Psoas muscle (tissue), 8 donors: ENCODE results near the gene GRIN2C. TPM values are rescaled to one million over a fixed set of nuclear protein-coding genes. Genes with fewer than 3 reads are reported as not detected.
A peak's percentile ranks its signal among the peaks of the same experiment; 100 is the strongest.
"Not testable (repeated sequence)": the region's sequence is repeated elsewhere in the genome, so short reads cannot be mapped to it uniquely, and the experiment has no call there.

Experiments
- ATAC-seq, 4 donors: fragments of 200-7000 bp; cut with Tn5 transposase; one replicate each; pipeline ENCODE4 v1.9.1; 2020; ENCODE audit warnings: moderate library complexity in 3 of 4, mild to moderate bottlenecking in 2 of 4
- DNase-seq, 2 donors: peaks; one replicate each; pipeline ENCODE4 v3.0.0-alpha.2; 2020
- H3K27ac ChIP-seq: fragments of 200-600 bp; one replicate; pipeline ENCODE4 v1.8.0; 2022
- H3K27me3 ChIP-seq, 3 donors: fragments of 200-600 bp in 1 of 3; one replicate each; pipeline versions ENCODE4 v1.6.1 to v1.8.0; 2013 to 2022; ENCODE audit warnings: low read length in 2 of 3, mild to moderate bottlenecking in 2 of 3, moderate library complexity in 1 of 3; ENCODE audit not compliant: insufficient read depth in 3 of 3
- H3K36me3 ChIP-seq, 2 donors: fragments of 200-600 bp in 1 of 2; one replicate each; pipeline versions ENCODE4 v1.6.1 to v1.8.0; 2013 to 2022; ENCODE audit warnings: low read depth in 1 of 2, mild to moderate bottlenecking in 1 of 2, moderate library complexity in 1 of 2; ENCODE audit not compliant: insufficient read depth in 1 of 2
- H3K4me1 ChIP-seq: fragments of 200-600 bp; one replicate; pipeline ENCODE4 v1.8.0; 2022
- H3K4me3 ChIP-seq: fragments of 200-600 bp; one replicate; pipeline ENCODE4 v1.8.0; 2022; ENCODE audit warnings: mild to moderate bottlenecking
- H3K9me3 ChIP-seq: fragments of 200-600 bp; one replicate; pipeline ENCODE4 v1.8.0; 2022
- WGBS, 3 donors: extraction: QIAGEN DNeasy Blood & Tissue Kit; methylation state at CpG; one replicate each; pipeline versions ENCODE4 v1.1.6 to v1.1.7; 2013; 5-methylcytosine and 5-hydroxymethylcytosine counted together
- intact Hi-C, 2 donors: fragments of 100-400 bp; cut with DNase I; formaldehyde crosslinking; loops; one replicate each; pipeline versions ENCODE4 v1.11.0 to v1.14.2; 2022
- long read RNA-seq, 2 donors: library from polyadenylated mRNA; unstranded; transcript quantifications; one replicate each; pipeline ENCODE4 v2.0.0, GENCODE V29; 2021
- polyA plus RNA-seq, 3 donors: library from polyadenylated mRNA; stranded (reverse); fragments of 200-250 nt; gene quantifications; one replicate each; pipeline ENCODE4 v1.2.3, GENCODE V29; 2013
- total RNA-seq, 4 donors: library from RNA; stranded (reverse); fragmentation: NEBNext Ultra II Directional in 2 of 4; extraction: Animal tissue kit (Norgen Biotek cat#: 25700) in 2 of 4; gene quantifications; one replicate each; pipeline versions ENCODE4 v1.2.1 to v1.2.4, GENCODE V29; 2021 to 2023
- TF ChIP-seq, protein P1 (sequence below): fragments of 200-600 bp; IDR thresholded peaks from one replicate; pipeline ENCODE4 v1.8.0; 2022; ENCODE audit warnings: antibody characterized with exemption
- donor health status: healthy with polysubstance abuse.
- donor health status: DM: no; HTN: no; CAD: no; lungs with moderate emphysema.
- donor health status: Bipolar disorder and iron deficiency.
- donor health status: healthy.
- donor health status: DM: yes; HTN: yes; CAD: no.
- donor health status: DM: no; HTN: no; CAD: no.
- donor health status: DM: no; HTN: no; CAD: no.
- donor health status: DM: yes; HTN: yes; CAD: no.

GRIN2C gene
- total RNA-seq (under 1 TPM; 0.20 to 0.74 (median 0.37) TPM), polyA plus RNA-seq (under 1 TPM; 0.06 to 0.40 (median 0.10) TPM)
- long read RNA-seq, donor 1, partial matches to known transcripts = 0 of 1 reads
- long read RNA-seq, donor 1, other reads (novel, unspliced or antisense) = 1 of 1 reads
- long read RNA-seq, donor 2, partial matches to known transcripts = 0 of 1 reads
- long read RNA-seq, donor 2, other reads (novel, unspliced or antisense) = 1 of 1 reads

DNA sequence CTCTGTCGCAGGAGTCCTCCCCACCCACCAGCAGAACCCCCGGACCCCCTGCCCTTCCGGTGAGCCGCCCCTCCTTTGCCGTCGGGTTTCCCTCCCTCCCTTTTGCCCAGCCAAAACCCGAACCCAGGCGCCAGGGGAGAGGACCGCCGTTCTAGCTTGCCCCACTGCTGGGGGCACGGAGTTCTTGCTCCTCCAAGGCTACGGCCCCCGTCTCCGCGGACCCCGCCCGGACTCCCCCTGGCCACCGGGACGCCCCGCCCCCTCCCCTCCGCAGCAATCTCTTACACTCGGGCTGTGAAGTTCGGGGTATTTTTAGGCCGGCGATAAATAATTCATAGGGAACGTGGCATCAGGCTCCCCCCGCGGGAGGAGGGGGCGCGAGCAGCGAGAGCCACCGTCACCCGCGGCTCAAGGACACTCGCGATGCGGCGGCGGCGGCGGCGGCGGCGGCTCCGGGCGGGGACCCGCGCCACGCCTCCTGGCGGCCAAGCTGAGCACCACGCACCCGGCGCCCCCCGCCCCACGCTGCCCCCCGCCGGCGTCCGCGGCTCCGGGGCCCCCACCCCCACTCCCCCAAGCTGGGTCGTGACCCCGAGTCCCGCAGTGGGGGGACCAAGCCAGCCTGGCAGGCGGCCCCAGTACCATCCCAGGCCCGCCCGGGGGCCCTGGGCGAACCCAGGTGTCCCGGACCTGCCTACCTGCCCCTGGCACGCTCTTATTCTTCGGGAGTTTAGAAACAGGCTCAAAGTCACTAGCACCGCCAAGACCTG lies at the start of gene GRIN2C:
Gene GRIN2C, minus strand, starts transcription at position 427 of the 770 bp plus-strand sequence. CDS start 4,793 bp downstream, outside the sequence.
- peaks cover 3 to 61% (median 25%) of the 10 kb centered on the region in 3 donors for H3K27me3 ChIP-seq
- H3K4me3 ChIP-seq = peak within 1 kb of the TSS; percentile 56
- DNase-seq (no peak), ATAC-seq (no peak)
- no peak within 1 kb of the TSS for H3K27ac ChIP-seq
- intact Hi-C loops = no loop called here
- WGBS, 3 donors = 3 to 5% (median 3%) methylated on average over 28 to 71 of the region's 72 CpGs
- H3K4me1 ChIP-seq = peaks cover 18% of the 10 kb centered on the region
- no peaks in the 10 kb centered on the region for H3K9me3 ChIP-seq
- TF ChIP-seq, protein P1, sequence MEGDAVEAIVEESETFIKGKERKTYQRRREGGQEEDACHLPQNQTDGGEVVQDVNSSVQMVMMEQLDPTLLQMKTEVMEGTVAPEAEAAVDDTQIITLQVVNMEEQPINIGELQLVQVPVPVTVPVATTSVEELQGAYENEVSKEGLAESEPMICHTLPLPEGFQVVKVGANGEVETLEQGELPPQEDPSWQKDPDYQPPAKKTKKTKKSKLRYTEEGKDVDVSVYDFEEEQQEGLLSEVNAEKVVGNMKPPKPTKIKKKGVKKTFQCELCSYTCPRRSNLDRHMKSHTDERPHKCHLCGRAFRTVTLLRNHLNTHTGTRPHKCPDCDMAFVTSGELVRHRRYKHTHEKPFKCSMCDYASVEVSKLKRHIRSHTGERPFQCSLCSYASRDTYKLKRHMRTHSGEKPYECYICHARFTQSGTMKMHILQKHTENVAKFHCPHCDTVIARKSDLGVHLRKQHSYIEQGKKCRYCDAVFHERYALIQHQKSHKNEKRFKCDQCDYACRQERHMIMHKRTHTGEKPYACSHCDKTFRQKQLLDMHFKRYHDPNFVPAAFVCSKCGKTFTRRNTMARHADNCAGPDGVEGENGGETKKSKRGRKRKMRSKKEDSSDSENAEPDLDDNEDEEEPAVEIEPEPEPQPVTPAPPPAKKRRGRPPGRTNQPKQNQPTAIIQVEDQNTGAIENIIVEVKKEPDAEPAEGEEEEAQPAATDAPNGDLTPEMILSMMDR = peak; percentile 46
- H3K36me3 ChIP-seq = no peaks in the 10 kb centered on the region

DNA sequence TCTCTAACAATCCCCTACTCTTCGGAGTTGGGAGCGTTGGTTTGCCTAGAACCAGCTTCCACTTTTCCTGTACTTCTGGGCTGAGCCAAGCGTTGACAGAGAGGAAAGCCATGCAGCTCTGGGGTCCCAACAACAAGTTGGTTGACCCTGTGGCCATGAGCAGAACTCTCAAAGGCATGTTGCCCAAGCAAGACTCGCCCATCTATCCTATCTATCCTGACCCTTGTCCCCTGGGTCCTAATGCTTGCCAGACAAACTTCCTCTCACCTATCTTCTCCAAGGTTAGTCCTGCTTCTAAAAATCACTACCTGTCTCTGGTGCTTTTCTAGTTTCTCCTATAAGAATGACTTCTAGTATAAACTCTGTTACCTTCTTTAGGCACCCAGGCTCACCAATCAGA lies 49.4 kb upstream of the GRIN2C start:
- ATAC-seq, DNase-seq, H3K27ac ChIP-seq, H3K9me3 ChIP-seq, H3K4me3 ChIP-seq, H3K36me3 ChIP-seq, H3K4me1 ChIP-seq: not testable (repeated sequence)
- H3K27me3 ChIP-seq = peaks cover 0 to 23% (median 0%) of the 10 kb centered on the region in 3 donors
- 62 to 68% (median 67%) methylated on average over 4 of the region's 4 CpGs for WGBS, 3 donors
- intact Hi-C loops = loop anchor here in 1 of 2 donors (10.0 kb wide), 1 partner anchor 56 kb away; no protein-coding TSS in a partner anchor

DNA sequence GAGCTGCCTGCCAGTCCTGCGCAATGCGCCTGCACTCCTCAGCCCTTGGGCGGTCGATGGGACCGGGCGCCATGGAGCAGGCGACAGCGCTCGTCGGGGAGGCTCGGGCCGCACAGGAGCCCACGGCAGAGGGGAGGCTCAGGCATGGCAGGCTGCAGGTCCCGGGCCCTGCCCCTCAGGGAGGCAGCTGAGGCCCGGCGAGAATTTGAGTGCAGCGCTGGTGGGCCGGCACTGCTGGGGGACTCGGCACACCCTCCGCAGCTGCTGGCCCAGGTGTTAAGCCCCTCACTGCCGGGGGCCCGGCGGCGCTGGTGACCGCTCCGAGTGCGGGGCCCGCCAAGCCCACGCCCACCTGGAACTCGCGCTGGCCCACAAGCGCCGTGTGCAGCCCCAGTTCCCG lies 47.3 kb upstream of the GRIN2C start:
- no peaks in the 10 kb centered on the region for H3K9me3 ChIP-seq
- TF ChIP-seq, protein P1 = no peak
- peaks cover 0 to 33% (median 7%) of the 10 kb centered on the region in 3 donors for H3K27me3 ChIP-seq
- DNase-seq (no peak), ATAC-seq (no peak)
- H3K4me3 ChIP-seq = no peak overlapping the region
- H3K27ac ChIP-seq = no peak overlapping the region
- intact Hi-C loops = loop anchor here in 1 of 2 donors (10.0 kb wide), 1 partner anchor 58 kb away; no protein-coding TSS in a partner anchor
- 91 to 96% (median 93%) methylated on average over 19 to 34 of the region's 34 CpGs for WGBS, 3 donors
- H3K36me3 ChIP-seq = no peaks in the 10 kb centered on the region
- H3K4me1 ChIP-seq = no peaks in the 10 kb centered on the region

DNA sequence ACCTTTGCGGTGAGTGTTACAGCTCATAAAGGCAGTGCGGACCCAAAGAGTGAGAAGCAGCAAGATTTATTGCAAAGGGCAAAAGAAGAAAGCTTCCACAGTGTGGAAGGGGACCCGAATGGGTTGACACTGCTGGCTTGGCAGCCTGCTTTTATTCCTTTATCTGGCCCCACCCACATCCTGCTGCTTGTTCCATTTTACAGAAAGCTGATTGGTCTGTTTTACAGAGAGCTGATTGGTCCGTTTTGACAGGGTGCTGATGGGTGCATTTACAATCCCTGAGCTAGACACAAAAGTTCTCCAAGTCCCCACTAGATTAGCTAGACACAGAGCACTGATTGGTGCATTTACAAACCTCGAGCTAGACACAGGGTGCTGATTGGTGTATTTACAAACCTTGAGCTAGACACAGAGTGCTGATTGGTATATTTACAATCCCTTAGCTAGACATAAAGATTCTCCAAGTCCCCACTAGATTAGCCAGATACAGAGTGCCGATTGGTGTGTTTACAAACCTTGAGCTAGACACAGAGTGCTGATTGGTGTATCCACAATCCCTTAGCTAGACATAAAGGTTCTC lies 46.6 kb upstream of the GRIN2C start:
- peaks cover 0 to 35% (median 7%) of the 10 kb centered on the region in 3 donors for H3K27me3 ChIP-seq
- intact Hi-C loops = loop anchor here in 1 of 2 donors (10.0 kb wide), 1 partner anchor 58 kb away; no protein-coding TSS in a partner anchor
- not testable (repeated sequence) for ATAC-seq, H3K4me3 ChIP-seq, DNase-seq, H3K9me3 ChIP-seq, H3K27ac ChIP-seq, H3K36me3 ChIP-seq, H3K4me1 ChIP-seq
- 51 to 57% (median 57%) methylated on average over 6 of the region's 6 CpGs for WGBS, 3 donors

DNA sequence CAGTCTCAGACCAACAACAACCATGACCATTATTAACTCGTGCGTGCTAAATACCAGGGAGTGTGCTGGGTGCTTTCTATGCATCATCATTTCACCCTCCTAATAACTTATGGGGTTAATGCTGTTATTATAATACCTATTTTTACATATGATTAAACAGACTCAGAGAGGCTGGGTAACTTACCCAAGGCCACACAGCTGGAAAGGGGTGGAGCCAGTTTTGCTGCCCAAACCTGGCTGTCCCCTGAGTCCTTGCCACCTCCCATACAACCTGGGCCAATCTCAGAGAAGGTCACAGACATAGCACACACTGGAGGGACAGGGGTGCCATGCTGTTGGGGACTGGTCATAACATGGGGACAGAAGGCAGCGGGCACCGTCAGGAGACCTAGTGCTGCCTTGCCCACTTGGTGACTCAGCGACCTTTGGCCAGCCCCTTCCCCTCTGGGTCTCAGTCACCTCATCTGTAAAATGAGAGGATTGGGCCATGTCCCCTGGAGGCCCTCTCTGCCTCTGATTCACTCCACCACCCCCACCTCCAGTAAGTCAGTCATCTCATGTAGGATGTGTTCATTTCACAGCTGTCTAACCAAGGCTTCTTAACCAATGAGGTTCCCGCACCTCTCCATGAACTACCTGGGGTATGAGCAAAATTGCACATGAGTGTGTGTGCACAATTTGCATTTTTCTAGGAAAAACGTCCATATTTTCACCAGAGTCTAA lies 45.2 kb upstream of the GRIN2C start:
- Histone ChIP-seq H3K9me3 (no peaks in the 10 kb centered on the region), H3K4me1 (no peaks in the 10 kb centered on the region), H3K27ac (no peak overlapping the region), H3K36me3 (no peaks in the 10 kb centered on the region), H3K27me3 (peaks cover 0 to 41% (median 10%) of the 10 kb centered on the region in 3 donors), H3K4me3 (no peak overlapping the region)
- 62 to 66% (median 66%) methylated on average over 7 of the region's 7 CpGs for WGBS, 3 donors
- TF ChIP-seq, protein P1 = no peak
- no peak for DNase-seq
- no peak for ATAC-seq
- intact Hi-C loops = loop anchor here in 1 of 2 donors (10.0 kb wide), 1 partner anchor 60 kb away; no protein-coding TSS in a partner anchor
